Measurements from ENCODE around the gene DYNLT1.

DNA sequence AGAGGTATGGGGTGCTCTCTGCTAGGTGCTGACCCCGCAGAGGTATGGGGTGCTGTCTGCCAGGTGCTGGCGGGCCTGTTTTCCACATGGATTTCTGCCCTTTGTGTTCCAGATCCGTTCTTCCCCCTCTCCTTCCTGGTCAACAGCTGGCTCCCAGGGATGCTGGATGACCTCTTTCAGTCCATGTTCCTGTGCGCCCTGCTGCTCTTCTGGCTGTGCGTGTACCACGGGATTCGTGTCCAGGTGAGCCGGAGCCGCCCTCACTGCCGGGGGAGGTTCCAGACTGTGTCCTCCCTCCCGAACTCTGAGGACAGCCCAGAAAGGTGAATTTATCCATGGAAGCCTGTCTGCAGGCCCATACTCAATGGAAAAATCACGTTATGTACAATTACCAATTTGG is 36.3 kb downstream of the DYNLT1 start:
- TF ChIP-seq, protein P1, sequence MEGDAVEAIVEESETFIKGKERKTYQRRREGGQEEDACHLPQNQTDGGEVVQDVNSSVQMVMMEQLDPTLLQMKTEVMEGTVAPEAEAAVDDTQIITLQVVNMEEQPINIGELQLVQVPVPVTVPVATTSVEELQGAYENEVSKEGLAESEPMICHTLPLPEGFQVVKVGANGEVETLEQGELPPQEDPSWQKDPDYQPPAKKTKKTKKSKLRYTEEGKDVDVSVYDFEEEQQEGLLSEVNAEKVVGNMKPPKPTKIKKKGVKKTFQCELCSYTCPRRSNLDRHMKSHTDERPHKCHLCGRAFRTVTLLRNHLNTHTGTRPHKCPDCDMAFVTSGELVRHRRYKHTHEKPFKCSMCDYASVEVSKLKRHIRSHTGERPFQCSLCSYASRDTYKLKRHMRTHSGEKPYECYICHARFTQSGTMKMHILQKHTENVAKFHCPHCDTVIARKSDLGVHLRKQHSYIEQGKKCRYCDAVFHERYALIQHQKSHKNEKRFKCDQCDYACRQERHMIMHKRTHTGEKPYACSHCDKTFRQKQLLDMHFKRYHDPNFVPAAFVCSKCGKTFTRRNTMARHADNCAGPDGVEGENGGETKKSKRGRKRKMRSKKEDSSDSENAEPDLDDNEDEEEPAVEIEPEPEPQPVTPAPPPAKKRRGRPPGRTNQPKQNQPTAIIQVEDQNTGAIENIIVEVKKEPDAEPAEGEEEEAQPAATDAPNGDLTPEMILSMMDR (conservative IDR thresholded peaks at IDR 0.05; ENCODE audit: low read length), result no peak
- TF ChIP-seq EZH2phosphoT487 (IDR thresholded peaks at IDR 0.05; ENCODE audit: borderline replicate concordance, low read depth, low read length), result no peak
